EH (cell line): ENCODE data around the gene PRRX2.
A peak's percentile ranks its signal among the peaks of the same experiment; 100 is the strongest.

ENCODE experiments used
- DNase-seq: peaks from one replicate; pipeline ENCODE4 v3.0.0-alpha.2; 2015; ENCODE audit warnings: low read depth

PRRX2 gene

DNA sequence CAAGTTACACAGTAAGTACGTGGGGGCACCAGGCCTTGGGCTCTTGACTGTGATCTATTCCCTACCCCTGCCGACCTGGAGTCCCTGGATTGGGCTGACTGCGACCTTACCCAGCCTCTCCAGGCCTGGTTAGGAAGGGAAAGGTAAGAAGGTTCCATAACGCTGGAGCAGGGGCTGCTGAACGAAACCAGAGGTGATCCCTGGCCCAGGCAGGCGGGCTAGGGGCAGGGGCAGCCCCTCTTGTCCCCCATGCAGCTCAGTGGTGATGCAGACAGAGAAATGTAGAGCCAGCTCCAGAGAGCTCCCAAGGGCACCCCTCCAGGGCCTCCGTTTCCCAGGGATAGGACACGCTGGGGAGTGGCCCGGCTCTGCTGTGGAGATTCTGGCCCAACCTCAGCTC is 14.1 kb downstream of the PRRX2 start:
- DNase-seq, result no peak

DNA sequence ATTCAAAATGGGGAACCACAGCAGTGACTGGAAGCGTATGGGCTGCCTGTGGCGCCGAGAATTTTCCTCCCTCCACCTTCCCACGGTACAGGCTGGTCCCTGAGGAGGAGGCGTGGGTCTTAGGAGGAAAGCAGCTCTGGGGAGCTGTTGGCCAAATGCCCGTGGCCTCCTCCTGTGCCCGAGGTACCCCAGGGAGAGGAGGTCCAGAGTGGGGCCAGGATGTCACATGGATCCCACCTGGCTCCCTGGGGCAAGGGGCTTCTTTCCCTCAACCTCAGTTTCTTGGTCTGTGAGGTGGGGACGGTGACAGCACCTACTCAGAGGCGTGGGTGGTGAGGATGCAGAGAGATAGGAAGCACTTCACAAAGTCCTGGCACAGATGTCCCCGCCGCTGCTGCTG is 16.5 kb downstream of the PRRX2 start:
- DNase-seq, result no peak

DNA sequence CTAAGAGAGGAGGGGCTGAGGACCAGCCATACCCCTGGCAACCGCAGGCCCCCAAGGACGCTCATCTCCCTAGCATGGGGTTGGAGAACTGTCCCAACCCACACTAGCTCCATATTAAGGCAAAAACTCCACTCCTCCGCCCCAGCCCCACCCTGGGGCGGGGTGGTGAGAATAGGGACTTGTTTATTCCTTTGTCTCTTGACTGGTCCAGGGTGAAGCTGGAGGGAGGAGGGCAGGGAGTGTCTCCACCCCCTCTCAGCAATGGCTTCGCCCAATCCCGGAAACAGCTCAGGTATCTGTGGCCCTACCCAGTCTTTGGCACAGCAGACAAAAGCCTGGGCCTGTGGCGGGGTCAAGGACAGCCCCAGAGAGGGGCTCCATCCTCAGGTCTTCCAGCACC is 16.9 kb downstream of the PRRX2 start:
- DNase-seq, result no peak

DNA sequence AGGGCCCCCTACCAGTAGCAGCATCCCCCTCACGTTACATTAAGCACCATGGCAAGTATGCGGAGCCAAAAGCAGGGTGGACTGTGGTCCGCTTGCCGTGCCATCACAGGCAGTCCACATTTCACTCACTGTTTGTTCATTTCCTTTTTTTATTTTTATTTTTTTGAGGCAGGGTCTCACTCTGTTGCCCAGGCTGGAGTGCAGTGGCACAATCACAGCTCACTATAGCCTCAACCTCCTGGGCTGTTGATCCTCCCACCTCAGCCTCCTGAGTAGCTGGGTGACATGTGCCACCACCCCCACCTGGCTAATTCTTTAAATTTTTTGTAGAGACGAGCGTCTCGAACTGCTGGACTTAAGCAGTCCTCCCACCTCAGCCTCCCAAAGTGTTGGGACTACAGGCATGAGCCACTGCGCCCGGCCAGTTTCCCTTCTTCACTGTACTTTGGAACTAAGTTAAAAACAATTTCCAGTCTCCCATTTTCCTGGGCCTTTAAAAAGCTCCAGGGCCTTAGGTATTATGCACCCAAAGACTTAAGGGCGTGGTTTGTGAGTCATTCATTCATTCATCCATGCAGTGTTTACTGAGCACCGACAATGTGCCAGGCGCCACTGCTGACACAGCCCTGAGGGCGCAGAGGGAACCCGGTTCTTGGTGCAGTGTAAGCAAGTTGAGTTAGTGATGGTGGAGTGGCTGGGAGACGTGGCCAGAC is 19.9 kb downstream of the PRRX2 start:
- peak; percentile 77 for DNase-seq

DNA sequence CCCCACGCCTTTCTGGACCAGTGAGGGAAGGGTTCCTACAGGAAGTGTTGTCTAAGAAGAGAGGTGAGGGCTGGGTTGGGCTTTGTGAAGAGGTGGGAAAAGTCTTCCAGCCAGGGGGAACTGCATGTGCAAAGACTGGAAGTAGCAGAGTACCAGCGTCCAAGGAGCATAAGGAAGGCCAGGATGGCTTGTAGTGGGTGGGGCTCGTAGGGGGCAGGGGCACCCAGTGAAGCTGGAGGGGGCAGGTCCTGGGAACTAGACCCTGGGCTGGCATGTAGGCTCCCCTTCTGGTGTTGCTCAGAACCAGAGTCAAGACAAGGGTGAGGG is 20.4 kb downstream of the PRRX2 start:
- no peak for DNase-seq

DNA sequence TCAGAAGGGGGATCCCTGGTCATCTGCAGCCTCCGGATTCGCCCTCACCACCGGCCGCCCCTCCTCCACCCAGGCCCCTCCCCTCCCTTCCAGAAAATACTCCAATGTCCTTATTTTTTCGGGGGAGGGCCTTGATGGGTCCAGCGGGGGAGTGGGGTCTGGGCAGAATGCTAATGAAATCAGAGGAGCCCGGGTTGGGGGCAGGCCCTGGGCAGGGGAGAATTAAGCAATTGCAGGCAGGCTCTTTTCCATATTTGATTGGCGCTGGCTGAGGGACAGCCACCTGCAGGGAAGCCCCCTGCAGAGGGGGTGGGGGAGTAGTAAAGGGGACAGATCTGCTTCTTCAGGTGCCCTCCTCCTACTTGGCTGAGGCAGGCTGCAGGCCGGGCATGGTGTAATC is 21.3 kb downstream of the PRRX2 start:
- DNase-seq, result no peak

DNA sequence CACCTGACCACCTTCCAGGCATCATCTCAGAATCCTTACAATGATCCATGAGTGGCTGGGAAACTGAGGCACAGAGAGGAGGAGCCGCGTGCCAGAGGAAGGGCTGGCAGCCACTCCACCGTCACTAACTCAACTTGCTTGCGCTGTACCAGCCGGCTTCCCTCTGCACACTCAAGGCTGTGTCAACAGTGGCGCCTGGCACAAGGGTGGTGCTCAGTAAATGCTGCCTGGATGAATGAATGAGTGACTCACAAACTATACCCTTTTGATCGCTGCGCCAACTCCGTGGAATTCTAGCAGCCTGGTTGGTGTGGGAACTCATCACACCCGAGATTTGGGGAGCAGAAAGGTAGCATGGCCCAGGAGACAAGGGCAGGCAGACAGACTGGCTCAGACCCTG is 21.9 kb downstream of the PRRX2 start:
- no peak for DNase-seq

DNA sequence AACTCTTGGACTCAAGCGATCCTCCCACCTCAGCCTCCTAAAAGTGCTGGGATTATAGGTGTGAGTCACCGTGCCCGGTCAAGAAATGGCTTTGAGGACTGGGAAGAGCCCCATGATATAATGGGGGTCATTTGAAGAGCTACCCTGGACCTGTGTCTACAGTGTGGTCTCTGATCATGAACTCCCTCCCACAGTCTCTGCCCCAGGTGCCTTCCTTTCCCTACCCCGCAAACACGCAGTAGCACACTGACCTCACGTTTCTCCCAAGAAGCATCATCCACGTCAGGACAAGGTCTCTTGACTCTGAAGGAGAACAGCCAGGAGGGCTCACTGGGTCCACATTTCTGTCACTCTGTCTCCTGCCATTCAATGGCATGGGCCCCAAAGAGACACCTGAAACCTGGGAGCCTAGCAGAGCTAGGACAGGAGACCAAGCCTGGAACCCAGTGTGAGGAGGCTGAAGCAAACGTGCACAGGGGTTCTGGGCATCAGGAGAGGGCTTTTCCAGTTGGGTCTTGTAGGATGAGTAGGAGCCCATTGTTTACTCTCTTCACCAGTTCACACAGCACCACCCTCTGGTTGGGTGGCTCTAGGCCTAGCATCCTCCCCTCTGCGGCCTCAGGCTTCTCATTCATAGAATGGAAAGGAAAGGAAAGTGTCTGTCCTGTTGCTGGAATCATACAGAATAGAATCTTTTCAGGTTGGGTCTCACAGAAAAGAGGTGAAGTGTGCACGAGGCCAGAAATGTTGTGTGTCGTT is 23.0 kb downstream of the PRRX2 start:
- DNase-seq, result no peak

DNA sequence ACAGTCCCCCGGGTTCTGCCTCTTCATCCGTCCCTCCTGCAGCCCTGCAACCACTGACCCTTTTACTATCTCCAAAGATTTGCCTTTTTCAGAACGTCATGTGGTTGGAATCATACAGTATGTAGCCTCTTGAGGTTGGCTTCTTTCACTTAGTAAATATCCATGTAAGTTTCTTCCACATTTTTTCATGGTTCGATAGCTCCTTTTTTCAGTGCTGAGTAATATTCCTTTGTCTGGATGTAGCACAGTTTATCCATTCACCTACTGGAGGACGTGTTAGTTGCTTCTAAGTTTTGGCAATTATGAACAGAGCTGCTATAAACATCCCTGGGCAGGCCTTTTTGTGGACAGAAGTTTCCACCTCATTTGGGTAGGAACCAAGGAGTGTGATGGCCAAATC is 27.1 kb downstream of the PRRX2 start:
- DNase-seq, result no peak

DNA sequence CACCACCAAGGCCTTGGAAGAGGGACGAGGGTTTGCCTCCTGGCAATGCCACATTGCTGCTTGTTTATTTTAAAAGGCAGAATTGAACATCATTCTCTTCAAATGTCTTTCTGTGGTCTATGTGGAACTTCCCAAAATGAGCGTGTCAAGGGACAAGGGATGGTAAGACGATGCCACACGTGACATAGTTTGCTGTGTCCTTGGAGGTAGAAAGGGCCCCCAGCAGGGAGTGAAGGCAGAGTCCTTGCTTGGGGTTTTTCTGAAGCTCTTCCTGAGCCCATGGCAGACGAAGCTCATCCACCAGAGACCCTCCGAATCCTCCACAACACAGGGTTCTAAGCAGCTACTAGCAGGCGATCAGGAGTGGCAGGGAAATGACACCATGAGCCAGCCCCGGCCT is 28.3 kb downstream of the PRRX2 start:
- no peak for DNase-seq

DNA sequence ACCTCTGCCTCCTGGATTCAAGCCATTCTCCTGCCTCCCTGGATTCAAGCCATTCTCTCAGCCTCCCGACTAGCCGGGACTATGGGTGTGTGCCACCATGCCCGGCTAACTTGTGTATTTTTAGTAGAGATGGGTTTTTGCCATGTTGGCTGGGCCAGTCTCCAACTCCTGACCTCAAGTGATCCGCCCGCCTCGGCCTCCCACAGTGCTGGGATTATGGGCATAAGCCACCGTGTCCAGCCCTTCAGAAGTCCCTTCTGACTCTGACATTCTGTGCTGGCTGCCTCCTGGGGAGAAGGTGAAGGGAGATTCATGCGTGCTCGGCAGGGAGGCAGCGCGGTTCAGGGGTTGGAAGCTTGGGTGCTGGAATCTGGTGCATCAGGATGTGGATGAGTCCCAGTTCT is 28.8 kb downstream of the PRRX2 start:
- peak; percentile 38 for DNase-seq

DNA sequence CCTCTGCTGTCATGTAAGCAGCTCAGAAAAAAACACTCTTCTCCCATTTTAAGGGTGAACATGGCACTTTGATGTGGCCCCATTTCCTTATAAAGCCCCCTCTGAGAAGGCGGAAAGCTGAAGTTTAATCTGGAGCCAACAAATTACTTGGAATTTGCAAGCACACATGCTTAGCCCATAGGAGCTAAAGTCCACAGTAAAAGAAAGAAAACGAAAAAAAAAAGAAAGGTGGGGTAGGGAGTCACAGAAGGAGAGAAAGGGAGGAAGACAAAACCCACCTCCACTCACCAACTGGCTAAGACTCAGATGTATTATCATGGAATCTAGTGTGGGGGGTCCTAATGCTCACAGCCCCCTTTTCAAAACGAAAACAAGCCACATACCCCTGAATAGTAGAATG is 30.4 kb downstream of the PRRX2 start:
- DNase-seq, result no peak

DNA sequence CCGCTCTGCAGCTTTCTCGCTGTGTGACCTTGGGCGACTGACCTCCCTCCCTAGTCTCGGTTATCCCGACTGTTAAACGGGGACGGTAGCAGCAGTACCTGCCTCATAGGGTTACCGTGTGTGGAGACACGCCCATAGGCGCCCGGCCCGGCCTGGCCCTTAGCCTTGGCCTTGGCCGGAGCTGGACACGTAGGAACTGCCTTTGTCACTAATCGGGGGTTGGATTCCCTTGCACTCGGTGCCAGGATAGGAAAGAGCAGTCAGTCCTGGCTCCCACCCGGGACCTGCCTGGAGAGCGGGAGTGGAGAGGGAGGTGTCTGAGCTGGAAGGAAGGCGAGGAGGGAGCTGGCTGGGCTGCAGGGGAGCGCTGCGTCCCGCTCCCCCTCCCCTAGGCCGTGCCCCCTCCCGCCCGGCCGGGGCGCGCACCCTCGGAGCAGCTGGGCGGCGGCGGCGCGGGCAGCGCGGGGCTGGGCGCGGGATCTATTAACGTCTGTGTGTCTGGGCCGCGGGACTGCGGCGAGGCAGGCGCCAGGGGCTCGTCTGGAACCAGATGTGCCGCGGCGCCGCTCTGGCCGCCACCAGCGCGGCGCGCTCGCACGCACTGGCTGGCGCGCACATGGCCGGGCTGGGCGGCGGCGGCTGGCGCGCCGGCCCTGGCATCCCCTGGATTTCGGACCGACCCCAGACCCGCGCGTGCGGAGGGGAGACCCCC is 31.7 kb downstream of the PRRX2 start:
- DNase-seq, result peak; percentile 83

DNA sequence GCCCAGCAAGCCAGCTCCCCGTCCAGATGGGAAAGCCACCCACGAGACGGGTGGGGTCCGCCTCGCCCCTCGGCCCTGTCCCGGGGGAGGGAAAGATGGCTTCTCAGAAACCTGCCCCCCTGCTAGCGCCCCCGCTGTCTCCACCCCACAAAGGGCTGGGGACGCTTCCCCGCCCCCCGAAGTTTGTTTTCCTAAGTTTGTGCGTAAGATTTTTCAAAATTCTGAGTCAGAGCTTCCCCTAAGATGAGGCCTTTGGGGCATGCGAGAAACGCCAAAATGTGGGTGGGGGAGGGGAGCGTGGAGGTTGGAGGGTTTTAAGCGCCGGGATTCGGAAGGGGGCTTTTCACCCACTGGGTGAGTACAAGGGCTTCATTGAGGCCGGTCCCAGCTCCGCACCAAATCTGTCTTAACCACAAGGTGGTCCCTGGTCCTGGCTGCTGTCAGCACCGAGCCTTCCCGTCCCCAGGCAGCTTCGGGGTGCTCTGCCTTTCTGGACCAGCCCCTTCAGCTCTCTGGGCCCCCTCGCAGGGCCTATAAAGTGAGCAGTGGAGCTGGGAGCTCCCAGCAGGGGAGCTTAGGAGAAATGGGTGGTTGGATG is 32.3 kb downstream of the PRRX2 start:
- peak; percentile 92 for DNase-seq

DNA sequence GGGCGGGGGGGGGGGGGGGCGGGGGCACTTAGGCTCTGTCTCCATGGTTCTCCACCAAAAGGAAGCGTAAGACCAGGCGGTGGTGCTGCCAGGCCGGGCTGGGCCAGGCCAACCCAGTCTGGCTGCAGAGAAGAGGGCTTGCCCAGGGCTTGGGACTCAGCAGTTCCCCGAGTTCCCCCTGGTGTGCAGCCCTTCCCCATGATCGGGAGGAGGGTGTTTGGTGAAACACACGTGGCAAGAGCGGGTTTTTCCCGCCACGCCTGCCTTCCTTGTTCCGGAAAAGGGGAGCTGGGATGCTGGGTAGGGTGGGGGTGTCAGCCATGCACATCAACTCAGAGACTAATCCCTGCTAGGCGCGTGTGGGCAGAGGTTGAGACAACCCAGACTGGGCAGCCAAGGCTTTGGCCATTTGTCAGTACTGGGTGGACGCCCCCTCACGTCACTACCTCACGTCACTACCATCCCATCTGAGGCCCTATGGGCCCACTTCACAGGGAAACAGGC is 32.9 kb downstream of the PRRX2 start:
- peak; percentile 68 for DNase-seq

DNA sequence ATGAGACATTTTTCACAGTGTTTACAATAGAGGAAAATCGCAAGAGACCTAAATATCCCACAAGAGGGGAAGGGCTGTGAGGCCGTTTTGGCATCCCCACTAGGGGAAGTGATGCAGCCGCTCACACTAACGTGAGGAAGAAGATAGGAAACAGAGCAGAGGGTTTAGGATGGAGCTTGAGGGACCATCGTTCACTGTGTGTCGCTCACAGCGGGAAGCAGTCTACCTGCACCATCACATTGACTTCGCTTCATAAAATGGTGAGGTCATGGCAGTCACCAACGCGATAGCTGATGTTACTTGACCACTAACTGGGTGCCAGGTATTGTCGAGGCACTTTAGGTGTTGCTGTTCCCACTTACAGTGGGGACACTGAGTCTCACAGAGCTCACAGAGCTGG is 35.6 kb downstream of the PRRX2 start:
- DNase-seq, result no peak

DNA sequence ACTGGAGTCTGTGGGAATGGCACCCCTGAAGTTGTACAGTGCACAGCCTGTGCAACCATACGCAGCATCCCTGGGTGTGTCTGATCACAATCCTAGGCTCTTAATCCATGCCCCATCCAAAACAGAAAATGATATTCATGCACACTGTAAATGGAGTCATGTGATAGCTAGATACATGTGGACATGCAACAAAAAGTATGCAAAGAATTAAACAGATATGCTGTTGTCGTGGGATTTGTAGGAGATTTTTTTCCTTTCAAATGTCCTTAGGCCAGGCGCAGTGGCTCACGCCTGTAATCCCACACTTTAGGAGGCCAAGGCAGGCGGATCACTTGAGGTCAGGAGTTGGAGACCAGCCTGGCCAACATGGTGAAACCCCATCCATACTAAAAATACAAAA is 36.1 kb downstream of the PRRX2 start:
- DNase-seq, result peak; percentile 61

DNA sequence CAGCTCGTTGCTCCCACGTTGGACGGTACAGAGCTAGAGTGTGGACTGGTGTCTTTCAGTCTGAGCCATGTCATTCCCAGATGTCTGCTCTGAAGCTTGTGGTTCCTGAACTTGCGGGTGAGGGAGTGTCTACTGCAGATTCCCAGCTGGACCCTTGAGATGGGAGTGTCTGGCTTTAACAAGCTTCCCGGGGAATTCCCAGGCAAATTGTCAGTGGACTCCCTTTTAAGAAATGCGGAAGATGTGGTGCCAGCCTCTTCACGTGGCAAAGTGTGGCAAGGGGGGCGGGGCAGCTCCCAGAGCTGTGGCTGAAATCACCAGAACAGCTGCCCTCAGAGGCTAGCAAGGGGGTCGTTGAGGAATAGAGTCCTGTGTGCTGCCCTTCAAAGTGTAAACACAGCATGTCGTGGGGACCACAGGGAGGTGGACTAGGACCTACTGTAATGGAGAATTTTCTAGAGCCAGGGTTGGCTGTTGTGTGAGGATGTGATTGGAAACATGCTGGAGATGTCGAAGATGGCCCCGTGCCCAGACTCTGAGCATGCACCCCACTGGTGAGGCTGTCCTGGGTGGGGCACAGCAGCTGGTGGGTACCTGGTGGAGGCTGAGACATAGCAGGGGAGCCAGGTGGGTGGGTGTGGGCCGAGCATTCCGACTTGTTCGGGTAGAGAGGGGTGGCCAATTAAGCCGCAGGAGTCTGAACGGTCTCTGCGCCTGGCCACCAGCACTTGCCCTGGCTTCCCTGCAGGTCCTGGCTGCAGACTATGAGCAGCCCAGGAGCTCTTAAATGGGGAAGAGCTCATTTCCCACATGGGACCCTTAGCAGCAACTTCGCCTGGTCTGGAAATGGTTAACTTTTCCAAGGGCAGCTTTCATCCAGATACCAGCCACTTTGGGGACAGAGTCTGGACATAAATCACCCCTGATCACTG is 37.4 kb downstream of the PRRX2 start:
- peak; percentile 97 for DNase-seq

DNA sequence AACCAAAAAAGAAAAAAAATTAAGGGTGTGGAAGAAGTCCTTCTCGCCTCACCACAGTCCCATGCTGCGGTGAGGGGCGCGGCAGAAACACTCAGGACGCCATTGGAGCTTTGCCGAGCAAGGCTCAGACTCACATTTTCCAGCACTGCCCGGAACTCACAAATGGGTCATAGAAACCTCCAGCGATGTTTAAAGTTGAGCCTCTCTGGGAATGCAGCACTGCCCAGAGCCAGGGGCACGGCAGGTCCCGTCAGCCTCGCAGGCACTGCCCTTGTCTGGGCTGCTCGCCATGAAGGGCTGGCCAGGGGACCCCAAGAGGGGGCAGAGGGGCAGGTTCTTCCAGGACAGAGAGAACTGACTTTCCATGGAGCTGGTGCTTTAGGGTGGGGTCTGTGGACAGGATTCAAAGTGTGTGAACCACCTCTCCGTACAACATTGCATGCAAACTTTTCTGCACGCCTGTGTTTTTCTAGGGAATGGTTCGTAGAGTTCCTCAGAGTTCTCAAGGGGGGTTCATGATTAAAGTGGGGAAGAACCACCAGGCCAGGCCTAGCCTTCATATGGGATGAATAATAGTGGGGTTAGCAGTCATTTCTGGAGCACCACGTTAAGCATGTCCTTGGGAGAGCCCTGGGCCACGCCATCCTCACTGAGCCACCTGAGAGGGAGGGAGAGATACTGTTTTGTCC is 38.4 kb downstream of the PRRX2 start:
- peak; percentile 79 for DNase-seq

DNA sequence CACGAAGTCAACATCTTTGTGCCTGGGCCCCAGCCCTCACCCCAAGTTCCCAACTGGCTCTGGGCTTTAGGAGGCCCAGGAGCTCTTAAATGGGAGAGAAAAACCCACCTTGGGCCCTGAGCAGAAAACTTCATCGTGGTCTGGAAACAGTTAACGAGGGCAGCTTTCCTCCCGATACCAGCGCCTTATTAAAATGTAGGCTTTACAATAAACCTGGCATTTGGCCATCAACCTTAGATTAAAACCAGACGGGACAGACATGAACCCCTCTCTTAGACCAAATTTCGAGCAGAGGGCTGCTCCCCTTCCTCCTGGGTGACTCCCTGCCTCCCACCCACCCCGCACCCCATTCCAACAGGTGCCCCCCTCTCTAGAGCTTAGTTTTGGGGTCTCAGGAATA is 39.4 kb downstream of the PRRX2 start:
- no peak for DNase-seq

DNA sequence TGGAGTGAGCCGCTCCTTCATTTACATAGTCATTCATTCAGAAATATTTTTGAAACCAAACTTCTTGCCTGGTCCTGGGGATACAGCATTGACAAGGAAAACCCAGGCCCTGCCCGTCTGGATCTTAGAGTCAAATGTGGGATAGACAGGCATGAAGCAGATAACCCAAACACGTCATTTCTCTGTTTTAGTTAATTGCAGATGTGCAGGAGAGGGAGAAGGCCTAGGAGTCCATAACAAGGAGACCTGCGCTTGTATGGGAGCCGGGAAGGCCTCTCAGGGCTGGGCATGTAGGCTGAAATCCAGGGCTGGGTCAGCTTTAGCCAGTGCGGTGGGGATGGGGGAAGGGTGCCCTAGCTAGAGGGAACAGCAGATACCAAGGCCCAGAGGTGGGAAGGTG is 43.3 kb downstream of the PRRX2 start:
- DNase-seq, result peak; percentile 23
